HepG2 (cell line): ENCODE data around the gene PIGC. TPM values are rescaled to one million over a fixed set of nuclear protein-coding genes. Genes with fewer than 3 reads are reported as not detected.
A peak's percentile ranks its signal among the peaks of the same experiment; 100 is the strongest.

Experiments used
- FOXO1 ChIP-seq: sonication (generic); formaldehyde crosslinking; IDR thresholded peaks from 2 replicates; pipeline ENCODE4 v1.4.0; 2020; ENCODE audit warnings: missing genetic modification reagents
- KAT7 ChIP-seq: IDR thresholded peaks from 2 replicates; pipeline ENCODE4 v1.6.1; 2018; ENCODE audit warnings: borderline replicate concordance, missing compliant biosample characterization
- MATR3 ChIP-seq: sonication (generic); formaldehyde crosslinking; IDR thresholded peaks from 2 replicates; pipeline ENCODE4 v1.4.0; 2020; ENCODE audit warnings: missing genetic modification reagents
- NCOR1 ChIP-seq: fragments of 200-600 bp; sonication (generic); IDR thresholded peaks from 2 replicates; pipeline ENCODE4 v1.7.0; 2017; ENCODE audit warnings: antibody characterized with exemption, low read length, borderline replicate concordance
- PHF21A ChIP-seq: sonication (generic); formaldehyde crosslinking; IDR thresholded peaks from 2 replicates; pipeline ENCODE4 v1.5.0; 2020; ENCODE audit warnings: mild to moderate bottlenecking, missing genetic modification reagents
- REST ChIP-seq, 2 experiments: IDR thresholded peaks; 2 replicates each; pipeline ENCODE4 v1.6.1; 2011 to 2012; ENCODE audit warnings: low read length in 2 of 2, borderline replicate concordance in 1 of 2, low read depth in 1 of 2, mild to moderate bottlenecking in 1 of 2, moderate library complexity in 1 of 2
- RFXAP ChIP-seq: sonication (generic); formaldehyde crosslinking; IDR thresholded peaks from 2 replicates; pipeline ENCODE4 v1.4.0; 2020; ENCODE audit warnings: missing genetic modification reagents, borderline replicate concordance
- SIN3A ChIP-seq: IDR thresholded peaks from 2 replicates; pipeline ENCODE4 v1.6.1; 2011; ENCODE audit warnings: low read depth, mild to moderate bottlenecking, control low read depth, low read length, borderline replicate concordance
- ZBTB1 ChIP-seq: sonication (generic); formaldehyde crosslinking; IDR thresholded peaks from 2 replicates; pipeline ENCODE4 v1.4.0; 2020; ENCODE audit warnings: missing genetic modification reagents, borderline replicate concordance
- ZHX2 ChIP-seq, 2 experiments: sonication (generic) in 1 of 2; formaldehyde crosslinking in 1 of 2; IDR thresholded peaks; 2 replicates each; pipeline versions ENCODE4 v1.6.1 to v1.9.0; 2014 to 2022; ENCODE audit warnings: antibody characterized with exemption in 1 of 2, borderline replicate concordance in 1 of 2, inconsistent platforms in 1 of 2, low read depth in 1 of 2, missing genetic modification reagents in 1 of 2
- ZMYM2 ChIP-seq: sonication (generic); formaldehyde crosslinking; IDR thresholded peaks from 2 replicates; pipeline ENCODE4 v1.8.0; 2022; ENCODE audit warnings: mild to moderate bottlenecking, missing genetic modification reagents
- ZNF234 ChIP-seq: sonication (generic); formaldehyde crosslinking; conservative IDR thresholded peaks from 2 replicates; pipeline ENCODE4 v1.5.1; 2020; ENCODE audit warnings: mild to moderate bottlenecking, missing genetic modification reagents
- ZNF264 ChIP-seq: sonication (generic); formaldehyde crosslinking; IDR thresholded peaks from 2 replicates; pipeline ENCODE4 v1.4.0; 2020; ENCODE audit warnings: missing genetic modification reagents
- ZNF556 ChIP-seq: sonication (generic); formaldehyde crosslinking; IDR thresholded peaks from 2 replicates; pipeline ENCODE4 v1.4.0; 2020; ENCODE audit warnings: mild to moderate bottlenecking, missing genetic modification reagents, borderline replicate concordance
- ZNF639 ChIP-seq: conservative IDR thresholded peaks from 2 replicates; pipeline ENCODE4 v1.6.1; 2018; ENCODE audit warnings: missing genetic modification reagents
- ZNF766 ChIP-seq: sonication (generic); formaldehyde crosslinking; IDR thresholded peaks from 2 replicates; pipeline ENCODE4 v1.5.0; 2020; ENCODE audit warnings: missing genetic modification reagents, borderline replicate concordance
- ZNF780A ChIP-seq: sonication (generic); formaldehyde crosslinking; IDR thresholded peaks from 2 replicates; pipeline ENCODE4 v1.8.0; 2022; ENCODE audit warnings: mild to moderate bottlenecking, missing genetic modification reagents, moderate library complexity
- polyA plus RNA-seq, 8 experiments: library from polyadenylated mRNA; depleted of rRNA in 3 of 8; stranded (reverse) in 7 of 8; unstranded in 1 of 8; fragments of >200 nt; fragmentation: Illumina TruSeq in 4 of 8; extraction: Trizol in 4 of 8; gene quantifications; 2 replicates each; pipeline versions ENCODE4 v1.2.1 to v1.2.3, GENCODE V29; 2011 to 2016; ENCODE audit warnings: low read depth in 4 of 8, missing spikeins in 1 of 8, mixed read lengths in 1 of 8; ENCODE audit not compliant: insufficient read depth in 1 of 8
- total RNA-seq, 5 experiments: library from RNA; depleted of rRNA; stranded (reverse); fragments of >200 nt; fragmentation: Illumina TruSeq; extraction: Trizol; gene quantifications; 2 replicates each; pipeline ENCODE4 v1.2.3, GENCODE V29; 2016; ENCODE audit warnings: low read depth in 1 of 5

Gene PIGC
- total and polyA plus RNA-seq, 2 of the 13 experiments (the other 11 are each of a cell fraction or from before 2014, with no cell fraction given), result 26.7 to 29.5 TPM

- no peak for TF ChIP-seq ZHX2 (IDR thresholded peaks at IDR 0.05; ENCODE audit: low read depth)
- TF ChIP-seq ZHX2 (CRISPR knock-in tag; IDR thresholded peaks at IDR 0.05; ENCODE audit: borderline replicate concordance), result no peak
- no peak for TF ChIP-seq ZNF766 (CRISPR knock-in tag)
- TF ChIP-seq SIN3A, result 0 out of 2 replicates have a peak, but pooled peaks have one; percentile 42
- no peak for TF ChIP-seq RFXAP (CRISPR knock-in tag)
- TF ChIP-seq ZBTB1 (CRISPR knock-in tag), result no peak
- TF ChIP-seq FOXO1, result no peak; the same call in 1 of the 2 replicates
- no peak for TF ChIP-seq ZMYM2
- TF ChIP-seq ZNF639 (CRISPR knock-in tag), result no peak
- TF ChIP-seq ZNF234 (CRISPR knock-in tag), result no peak
- TF ChIP-seq ZNF556 (CRISPR knock-in tag), result no peak
- TF ChIP-seq PHF21A, result no peak
- TF ChIP-seq ZNF780A (CRISPR knock-in tag), result no peak
- no peak for TF ChIP-seq KAT7 (CRISPR knock-in tag)
- no peak for TF ChIP-seq REST (IDR thresholded peaks at IDR 0.05; ENCODE audit: borderline replicate concordance in 1 of 2, low read depth in 1 of 2, low read length in 2 of 2)
- TF ChIP-seq NCOR1, result no peak
- TF ChIP-seq MATR3 (CRISPR knock-in tag), result no peak
- TF ChIP-seq ZNF264, result no peak
Observed at GRCh38 chr1:172450524-172450885, 6.6 kb upstream of the PIGC start (continued).
